ENCODE results near the gene GARNL3.

Gene GARNL3

GRCh38 chr9:127345566-127345965, 81.0 kb downstream of the GARNL3 start:
- Histone ChIP-seq H3K4me3 (no peak overlapping the region), H3K27ac (peak overlapping the region in 1 of 2 donors; percentile 13)
- TF ChIP-seq CTCF (IDR thresholded peaks at IDR 0.05) = no peak
- no peak for DNase-seq (ENCODE audit: low spot score)

- Histone ChIP-seq H3K27ac (no peak overlapping the region), H3K4me3 (no peak overlapping the region)
- no peak for TF ChIP-seq CTCF (IDR thresholded peaks at IDR 0.05)
- DNase-seq (ENCODE audit: low spot score) = no peak
These were observed 82.0 kb downstream of the GARNL3 start for GRCh38 chr9:127346584-127346983.

GRCh38 chr9:127347831-127348776, 83.5 kb downstream of the GARNL3 start:
- H3K4me3 ChIP-seq = no peak overlapping the region
- DNase-seq (ENCODE audit: low spot score) = no peak
- TF ChIP-seq CTCF (IDR thresholded peaks at IDR 0.05) = no peak
- no peak overlapping the region for H3K27ac ChIP-seq

- Histone ChIP-seq H3K4me3 (no peak overlapping the region), H3K27ac (no peak overlapping the region)
- TF ChIP-seq CTCF (IDR thresholded peaks at IDR 0.05) = no peak
- no peak for DNase-seq (ENCODE audit: low spot score)
These were observed 85.0 kb downstream of the GARNL3 start for GRCh38 chr9:127349483-127350113.

GRCh38 chr9:127351182-127352166, 86.9 kb downstream of the GARNL3 start:
- no peak overlapping the region for H3K4me3 ChIP-seq
- no peak for TF ChIP-seq CTCF (IDR thresholded peaks at IDR 0.05)
- H3K27ac ChIP-seq = no peak overlapping the region
- no peak for DNase-seq (ENCODE audit: low spot score)

GRCh38 chr9:127353882-127354281, 89.3 kb downstream of the GARNL3 start:
- no peak for TF ChIP-seq CTCF (IDR thresholded peaks at IDR 0.05)
- Histone ChIP-seq H3K4me3 (no peak overlapping the region), H3K27ac (no peak overlapping the region)
- no peak for DNase-seq (ENCODE audit: low spot score)

All from coronary artery (tissue), 2 donors.